SK-N-SH (cell line): ENCODE results near the gene PSMC3.

ENCODE experiments used
- EP300 ChIP-seq, 2 experiments: IDR thresholded peaks; 2 replicates each; pipeline versions ENCODE4 v1.4.0 to v1.6.1; 2012; ENCODE audit warnings: borderline replicate concordance in 1 of 2, low read depth in 1 of 2, low read length in 1 of 2
- FOXJ3 ChIP-seq: sonication (generic); formaldehyde crosslinking; IDR thresholded peaks from 2 replicates; pipeline ENCODE4 v1.5.1; 2020; ENCODE audit warnings: mild to moderate bottlenecking, missing genetic modification reagents
- FOXM1 ChIP-seq: IDR thresholded peaks from 2 replicates; pipeline ENCODE4 v1.4.0; 2012; ENCODE audit warnings: low read depth, mild to moderate bottlenecking
- GABPA ChIP-seq: IDR thresholded peaks from 2 replicates; pipeline ENCODE4 v1.4.0; 2012; ENCODE audit warnings: low read depth, mild to moderate bottlenecking
- NRF1 ChIP-seq: IDR thresholded peaks from 2 replicates; pipeline ENCODE4 v1.6.1; 2012; ENCODE audit warnings: low read depth, mild to moderate bottlenecking, low read length
- POLR2AphosphoS5 ChIP-seq: IDR thresholded peaks from 2 replicates; pipeline ENCODE4 v1.6.1; 2012; ENCODE audit warnings: low read depth, low read length
- RFX5 ChIP-seq: IDR thresholded peaks from 2 replicates; pipeline ENCODE4 v1.6.1; 2012; ENCODE audit warnings: mild to moderate bottlenecking, improper control_type of control experiment, low read length
- SIN3A ChIP-seq: IDR thresholded peaks from 2 replicates; pipeline ENCODE4 v1.6.1; 2012; ENCODE audit warnings: low read depth, mild to moderate bottlenecking, low read length, moderate library complexity, borderline replicate concordance
- SMC3 ChIP-seq: IDR thresholded peaks from 2 replicates; pipeline ENCODE4 v1.6.1; 2012; ENCODE audit warnings: low read depth, low read length, improper control_type of control experiment
- TCF12 ChIP-seq: IDR thresholded peaks from 2 replicates; pipeline ENCODE4 v1.4.0; 2012
- ZBTB33 ChIP-seq: IDR thresholded peaks from 2 replicates; pipeline ENCODE4 v1.4.0; 2012; ENCODE audit warnings: low read depth, borderline replicate concordance
- TF ChIP-seq, protein P1 (sequence below): fragments of 200-600 bp; sonication (generic); IDR thresholded peaks from 2 replicates; pipeline ENCODE4 v1.6.1; 2017; ENCODE audit warnings: antibody characterized with exemption, mild to moderate bottlenecking, moderate library complexity
- TF ChIP-seq, protein P2 (sequence below): fragments of 150-350 bp; IDR thresholded peaks from 2 replicates; pipeline ENCODE4 v1.6.1; 2017; ENCODE audit warnings: antibody characterized with exemption, low read length, low read depth, borderline replicate concordance

GRCh38 chr11:47403571-47403970 is 22.7 kb downstream of the PSMC3 start:
- TF ChIP-seq GABPA (no peak), EP300 (IDR thresholded peaks at IDR 0.05; ENCODE audit: borderline replicate concordance in 1 of 2, low read depth in 1 of 2, low read length in 1 of 2) (no peak), FOXM1 (no peak), POLR2AphosphoS5 (no peak), NRF1 (no peak), RFX5 (no peak), FOXJ3 (CRISPR knock-in tag) (no peak), TCF12 (no peak), SIN3A (no peak), SMC3 (no peak), ZBTB33 (no peak)
- TF ChIP-seq, protein P1, sequence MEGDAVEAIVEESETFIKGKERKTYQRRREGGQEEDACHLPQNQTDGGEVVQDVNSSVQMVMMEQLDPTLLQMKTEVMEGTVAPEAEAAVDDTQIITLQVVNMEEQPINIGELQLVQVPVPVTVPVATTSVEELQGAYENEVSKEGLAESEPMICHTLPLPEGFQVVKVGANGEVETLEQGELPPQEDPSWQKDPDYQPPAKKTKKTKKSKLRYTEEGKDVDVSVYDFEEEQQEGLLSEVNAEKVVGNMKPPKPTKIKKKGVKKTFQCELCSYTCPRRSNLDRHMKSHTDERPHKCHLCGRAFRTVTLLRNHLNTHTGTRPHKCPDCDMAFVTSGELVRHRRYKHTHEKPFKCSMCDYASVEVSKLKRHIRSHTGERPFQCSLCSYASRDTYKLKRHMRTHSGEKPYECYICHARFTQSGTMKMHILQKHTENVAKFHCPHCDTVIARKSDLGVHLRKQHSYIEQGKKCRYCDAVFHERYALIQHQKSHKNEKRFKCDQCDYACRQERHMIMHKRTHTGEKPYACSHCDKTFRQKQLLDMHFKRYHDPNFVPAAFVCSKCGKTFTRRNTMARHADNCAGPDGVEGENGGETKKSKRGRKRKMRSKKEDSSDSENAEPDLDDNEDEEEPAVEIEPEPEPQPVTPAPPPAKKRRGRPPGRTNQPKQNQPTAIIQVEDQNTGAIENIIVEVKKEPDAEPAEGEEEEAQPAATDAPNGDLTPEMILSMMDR: no peak
- TF ChIP-seq, protein P2, sequence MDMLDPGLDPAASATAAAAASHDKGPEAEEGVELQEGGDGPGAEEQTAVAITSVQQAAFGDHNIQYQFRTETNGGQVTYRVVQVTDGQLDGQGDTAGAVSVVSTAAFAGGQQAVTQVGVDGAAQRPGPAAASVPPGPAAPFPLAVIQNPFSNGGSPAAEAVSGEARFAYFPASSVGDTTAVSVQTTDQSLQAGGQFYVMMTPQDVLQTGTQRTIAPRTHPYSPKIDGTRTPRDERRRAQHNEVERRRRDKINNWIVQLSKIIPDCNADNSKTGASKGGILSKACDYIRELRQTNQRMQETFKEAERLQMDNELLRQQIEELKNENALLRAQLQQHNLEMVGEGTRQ: no peak
